Erythroblast (primary cell): ENCODE measurements around the gene PTPRC.

ENCODE experiments used
- GATA1 ChIP-seq: IDR thresholded peaks from 2 replicates; pipeline ENCODE4 v1.6.1; 2011; ENCODE audit warnings: low read depth, mild to moderate bottlenecking, control low read depth, low read length, moderate library complexity
- POLR2A ChIP-seq: IDR thresholded peaks from 2 replicates; pipeline ENCODE4 v1.6.1; 2011; ENCODE audit warnings: mild to moderate bottlenecking, low read length

DNA sequence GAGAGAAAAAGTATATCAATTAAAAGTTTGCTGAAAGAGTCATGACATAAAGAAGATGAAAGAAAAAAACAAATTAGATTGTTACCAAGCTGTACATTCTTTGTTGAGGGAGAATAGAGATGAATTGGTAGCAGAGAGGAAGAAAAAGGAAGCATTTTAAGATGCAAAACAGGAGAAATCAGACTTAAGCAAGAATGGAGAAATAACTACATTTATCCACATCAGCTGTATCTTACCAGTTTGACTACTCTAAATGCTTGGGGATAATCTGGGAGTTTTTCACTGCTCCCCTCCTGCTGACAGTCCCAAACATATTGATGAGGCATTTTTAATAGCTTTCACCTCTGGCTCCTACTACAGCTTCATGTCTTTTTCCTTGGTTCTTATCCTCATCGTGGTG, 16.8 kb upstream of the PTPRC start:
- TF ChIP-seq POLR2A (no peak), GATA1 (no peak)
